HG03378 (cell line): ENCODE data around the gene FAM20A.

ENCODE experiments used
- ATAC-seq: cut with Tn5 transposase; IDR thresholded peaks from one replicate; pipeline ENCODE4 v1.9.1; 2021; ENCODE audit warnings: mild to moderate bottlenecking, moderate library complexity; ENCODE audit not compliant: unreplicated experiment

The FAM20A gene

DNA sequence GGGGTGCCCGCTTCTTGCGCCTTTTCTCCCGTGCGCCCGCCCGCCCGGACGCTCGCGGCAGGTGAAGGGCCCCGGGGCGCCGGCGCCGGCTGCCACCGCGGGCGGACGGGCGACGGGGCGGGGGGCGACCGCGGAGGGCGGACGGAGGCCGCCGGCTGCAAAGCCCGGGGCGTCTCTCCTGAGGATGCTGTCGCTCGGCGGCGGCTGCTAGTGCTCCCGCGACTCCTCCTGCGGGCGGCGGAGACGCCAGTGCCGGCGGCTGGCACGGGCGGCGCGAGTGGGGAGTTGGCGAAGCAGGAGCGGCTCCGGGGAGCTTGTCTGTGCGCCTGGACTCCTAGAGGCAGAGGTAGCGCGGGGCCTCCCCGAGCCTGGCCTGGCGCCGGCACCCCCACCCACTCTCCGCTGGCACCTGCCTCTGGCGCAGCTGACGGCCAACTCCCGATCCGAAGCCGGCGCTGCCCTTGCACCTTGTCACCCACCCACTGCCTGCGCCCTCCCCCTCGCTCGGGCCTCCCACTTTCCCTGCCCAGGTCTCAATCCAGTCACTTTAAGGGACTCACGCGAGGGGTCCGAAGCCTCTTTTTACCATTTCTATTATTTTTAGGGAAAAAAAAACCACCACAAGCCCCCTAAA, at the start of gene FAM20A:
TSS of gene FAM20A (minus strand) at position 437 of the 634 bp plus-strand sequence. CDS start 701 bp downstream, outside the sequence.
- no peak for ATAC-seq

DNA sequence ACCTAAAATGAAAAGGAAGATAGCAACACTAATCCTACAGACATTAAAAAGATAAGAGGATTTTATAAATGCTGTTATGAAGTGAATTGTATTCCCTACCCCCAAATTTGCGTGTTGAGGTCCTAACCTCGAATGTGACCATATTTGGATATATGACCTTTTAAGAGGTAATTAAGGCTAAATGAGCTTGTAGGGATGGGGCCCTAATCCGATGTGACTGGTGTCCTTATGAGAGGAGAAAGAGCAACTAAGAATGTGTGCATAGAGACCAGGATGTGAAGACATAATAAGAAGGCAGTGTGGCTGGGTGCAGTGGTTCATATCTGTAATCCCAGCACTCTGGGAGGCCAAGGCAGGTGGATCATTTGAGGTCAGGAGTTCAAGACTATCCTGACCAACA, 48.2 kb upstream of the FAM20A start:
- ATAC-seq, result no peak

DNA sequence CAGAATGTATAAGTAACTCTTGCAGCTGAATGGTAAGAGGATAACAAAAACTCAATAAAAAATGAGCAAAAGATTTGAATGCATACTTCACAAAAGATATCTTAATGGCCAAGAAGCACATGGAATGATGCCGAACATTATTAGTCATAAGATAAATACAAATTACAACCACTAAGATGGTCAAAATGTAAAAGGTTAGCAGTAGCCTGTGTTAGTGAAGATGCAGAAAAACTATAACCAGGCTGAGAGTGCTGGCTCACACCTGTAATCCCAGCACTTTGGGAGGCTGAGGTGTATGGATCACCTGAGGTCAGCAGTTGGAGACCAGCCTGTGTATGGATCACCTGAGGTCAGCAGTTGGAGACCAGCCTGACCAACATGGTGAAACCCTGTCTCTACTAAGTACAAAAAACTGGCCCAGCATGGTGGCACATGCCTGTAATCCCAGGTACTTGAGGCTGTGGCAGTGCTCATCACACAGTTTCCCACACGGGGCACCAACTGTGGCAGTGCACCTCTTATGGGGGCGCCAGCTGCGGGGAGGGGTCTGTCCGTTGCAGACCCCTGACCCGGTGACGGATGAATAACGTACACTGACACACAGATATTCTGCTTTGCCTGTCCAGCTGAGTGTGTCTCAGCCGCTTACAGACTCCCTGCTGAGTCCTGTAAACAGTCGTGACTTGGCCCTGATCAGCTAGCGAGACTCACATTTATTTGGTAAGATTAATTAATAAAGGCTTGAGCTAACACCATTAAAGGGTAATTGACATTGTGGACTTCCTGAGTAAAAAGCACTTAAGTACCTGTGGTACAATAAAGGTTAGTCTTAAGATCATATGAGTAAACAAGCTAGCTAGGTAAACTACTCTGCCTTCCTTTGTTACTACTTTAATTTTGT, 45.7 kb upstream of the FAM20A start:
- no peak for ATAC-seq

DNA sequence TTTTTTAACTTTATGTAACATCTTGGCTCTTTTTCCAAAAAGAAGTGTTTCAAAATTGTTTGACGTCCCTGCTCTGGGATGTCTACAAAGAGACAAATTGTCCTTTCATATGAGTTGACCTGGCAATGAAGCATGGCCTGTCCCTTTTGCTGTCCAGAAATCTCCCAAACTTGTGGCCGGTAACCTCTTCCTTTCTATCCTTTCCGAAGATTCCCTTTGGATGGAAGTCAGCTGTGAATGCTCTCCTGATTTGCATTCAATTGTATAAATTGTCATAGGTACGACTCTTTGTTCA, 40.9 kb upstream of the FAM20A start:
- no peak for ATAC-seq

DNA sequence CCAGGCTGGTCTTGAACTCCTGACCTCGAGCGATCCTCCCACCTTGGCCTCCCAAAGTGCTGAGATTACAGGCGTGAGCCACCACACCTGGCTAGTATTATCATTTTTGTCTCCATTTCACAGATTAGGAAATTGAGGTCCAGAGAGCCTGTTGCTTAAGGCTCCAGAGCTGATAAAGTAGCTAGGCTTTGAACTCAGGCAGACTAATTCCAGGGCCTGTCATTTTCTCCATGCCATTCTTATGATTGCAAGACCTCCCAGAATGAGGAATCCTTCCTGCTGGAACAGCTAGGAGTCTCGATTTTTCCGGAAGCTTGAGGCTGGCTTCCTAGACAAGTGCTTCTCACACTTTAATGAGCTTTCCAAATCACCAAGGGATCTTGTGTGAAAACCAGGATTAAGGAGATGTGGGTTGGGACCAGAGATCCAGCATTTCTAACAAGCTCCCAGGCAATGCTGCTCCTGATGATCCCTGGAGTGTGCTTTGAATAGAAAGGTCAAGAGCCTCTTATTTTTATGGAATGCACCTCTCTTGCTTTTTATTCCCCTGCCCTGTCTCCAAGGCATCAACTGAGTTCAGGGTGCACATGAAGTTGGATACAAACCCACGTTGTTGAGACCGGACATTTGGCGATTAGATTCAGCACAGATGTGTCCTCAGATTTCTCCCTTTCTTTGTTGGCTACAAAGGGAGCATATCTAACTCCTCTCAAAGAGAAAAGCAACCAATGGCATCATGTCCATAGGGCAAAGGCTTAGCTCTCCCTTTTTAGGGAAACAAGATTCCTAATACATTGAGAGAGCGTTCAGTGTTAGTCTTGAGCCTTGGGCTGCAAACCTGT, 40.3 kb upstream of the FAM20A start:
- ATAC-seq, result no peak

DNA sequence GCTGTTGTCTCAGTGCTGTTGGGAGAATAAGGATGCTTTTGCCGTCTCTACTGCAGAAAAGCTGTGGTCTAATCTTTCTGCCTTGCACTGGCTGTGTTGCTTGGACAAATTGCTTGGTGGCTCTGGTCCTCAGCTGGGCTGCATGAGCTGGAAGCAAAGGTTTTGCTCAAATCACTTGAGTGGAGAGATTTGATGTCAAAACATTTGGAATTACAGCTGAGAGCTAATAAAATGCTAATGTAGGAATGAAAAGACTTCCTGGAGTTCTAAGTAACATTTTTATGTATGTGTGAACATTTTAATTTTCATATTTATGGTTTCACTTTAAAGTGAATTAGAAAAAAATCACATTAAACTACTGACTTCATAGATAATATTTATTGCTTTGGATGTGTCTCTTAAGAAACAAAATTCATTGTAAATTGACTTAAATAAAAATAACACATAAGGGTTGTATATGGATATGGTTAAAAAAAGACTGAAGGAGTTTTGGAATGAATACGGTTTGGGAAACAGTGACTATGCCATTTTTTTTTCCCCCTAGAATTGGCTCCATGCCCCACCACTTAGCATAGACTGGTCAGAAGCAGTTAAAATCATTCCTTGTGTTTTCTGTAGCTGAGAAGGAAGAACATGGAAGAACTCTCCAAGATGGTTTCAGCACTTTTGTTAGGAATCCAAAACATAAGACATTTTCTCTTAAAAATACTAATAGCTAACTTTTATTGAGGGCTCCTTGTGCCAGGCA, 39.2 kb upstream of the FAM20A start:
- no peak for ATAC-seq

DNA sequence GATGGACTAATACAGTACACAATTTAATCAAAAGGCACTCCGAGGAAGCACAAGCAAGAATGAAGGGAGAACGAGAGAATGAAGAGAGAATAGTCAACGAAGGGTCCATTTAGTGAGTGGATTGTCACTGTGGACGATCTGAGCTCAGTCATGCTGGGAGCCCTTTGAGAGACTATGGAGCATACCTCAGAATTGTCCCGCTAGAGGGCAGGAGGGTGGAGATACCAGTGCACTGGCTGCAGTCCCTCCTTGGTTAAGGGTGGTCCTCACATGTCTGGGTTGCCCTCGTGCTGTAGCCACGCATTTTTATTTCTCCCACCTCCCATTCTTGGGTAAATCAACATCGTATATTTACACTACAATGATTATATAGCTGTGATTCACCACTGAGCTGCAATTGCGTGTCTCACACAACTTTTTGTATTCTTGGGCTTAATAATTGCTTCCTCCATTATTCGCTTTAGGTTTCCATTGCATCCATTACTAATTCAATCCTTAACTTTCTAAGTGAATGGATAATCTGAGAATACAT, 33.2 kb upstream of the FAM20A start:
- ATAC-seq, result no peak

DNA sequence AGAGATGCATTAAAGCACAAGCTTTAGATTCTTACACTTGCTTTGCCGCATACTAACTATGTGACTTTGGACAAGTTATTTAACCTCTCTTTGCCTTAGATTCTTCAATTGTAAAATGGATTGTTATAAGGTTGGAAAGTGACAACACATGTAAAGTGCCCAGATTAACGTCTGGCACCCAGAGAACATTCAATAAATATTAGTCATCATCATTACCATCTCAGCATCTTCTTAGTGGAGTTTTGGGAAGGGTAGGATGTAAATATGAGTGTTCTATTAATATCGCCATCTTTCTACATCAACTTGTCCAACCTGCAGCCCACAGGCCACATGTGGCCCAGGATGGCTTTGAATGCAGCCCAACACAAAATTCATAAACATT, 27.4 kb upstream of the FAM20A start:
- ATAC-seq, result no peak

DNA sequence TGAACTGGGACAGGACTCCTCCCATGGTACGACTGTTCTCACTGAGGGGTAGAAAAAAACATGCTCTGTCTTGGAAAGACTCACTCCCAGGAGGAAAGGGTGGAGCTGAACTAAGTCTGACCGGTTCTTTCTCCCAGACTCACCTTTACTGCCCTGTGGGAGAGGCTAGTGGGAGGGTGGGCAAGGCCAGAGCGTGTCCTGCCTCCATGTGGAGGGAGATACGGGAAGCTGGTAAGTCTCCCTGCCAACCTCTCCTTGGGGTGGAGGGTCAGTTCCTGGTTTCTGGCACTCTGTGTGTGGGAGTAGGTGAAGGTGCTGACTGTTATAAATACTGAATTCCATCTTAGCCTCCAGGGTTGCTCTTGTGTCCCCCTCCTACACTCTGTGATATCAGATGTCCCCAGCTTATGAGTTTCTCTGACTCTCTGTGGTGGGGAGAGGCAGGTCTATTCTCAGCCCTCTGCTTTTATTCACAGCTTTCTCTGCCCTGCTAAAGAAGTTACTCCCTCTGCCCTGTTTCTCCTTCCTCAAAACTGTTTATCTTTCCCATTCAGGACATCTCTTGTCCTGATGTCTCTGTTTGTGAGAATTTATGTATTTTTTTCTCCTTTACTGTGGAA, 26.9 kb upstream of the FAM20A start:
- ATAC-seq, result no peak

DNA sequence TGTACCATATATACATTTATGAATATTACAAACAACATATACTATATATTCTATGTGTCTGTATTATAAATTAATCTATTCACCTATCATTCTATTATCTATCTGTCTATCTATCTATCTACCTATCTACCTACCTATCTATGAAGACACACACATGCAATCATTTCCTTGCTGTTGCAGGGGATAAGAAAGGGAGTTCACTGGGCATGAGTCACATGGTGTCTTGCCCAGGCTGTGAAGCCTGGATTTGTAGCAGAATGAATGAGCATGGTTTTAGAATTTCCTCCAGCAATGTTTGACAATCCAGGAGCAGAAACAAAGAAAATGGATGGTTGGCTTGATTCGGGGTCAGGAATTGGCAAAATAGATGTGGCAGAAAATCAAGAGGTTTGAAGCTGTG, 23.2 kb upstream of the FAM20A start:
- no peak for ATAC-seq

DNA sequence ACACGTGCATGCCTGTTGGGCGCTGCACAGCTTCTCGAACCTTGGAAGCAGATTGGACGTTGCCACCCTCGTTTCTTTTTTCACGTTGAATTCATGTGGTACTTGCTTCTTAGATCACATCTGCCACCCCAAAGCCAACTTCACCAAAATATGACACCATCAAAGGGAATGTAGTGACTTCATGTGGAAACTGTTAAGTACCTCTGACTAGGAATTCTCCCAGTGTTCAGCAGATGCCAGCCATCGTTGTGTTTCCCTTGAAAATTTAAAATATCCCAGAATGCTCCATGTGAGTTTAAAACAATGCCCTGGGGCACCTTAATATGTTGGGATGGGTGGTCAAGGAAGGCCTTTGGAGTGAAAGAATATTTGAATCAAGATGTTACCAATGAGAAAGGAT, 22.6 kb upstream of the FAM20A start:
- no peak for ATAC-seq

DNA sequence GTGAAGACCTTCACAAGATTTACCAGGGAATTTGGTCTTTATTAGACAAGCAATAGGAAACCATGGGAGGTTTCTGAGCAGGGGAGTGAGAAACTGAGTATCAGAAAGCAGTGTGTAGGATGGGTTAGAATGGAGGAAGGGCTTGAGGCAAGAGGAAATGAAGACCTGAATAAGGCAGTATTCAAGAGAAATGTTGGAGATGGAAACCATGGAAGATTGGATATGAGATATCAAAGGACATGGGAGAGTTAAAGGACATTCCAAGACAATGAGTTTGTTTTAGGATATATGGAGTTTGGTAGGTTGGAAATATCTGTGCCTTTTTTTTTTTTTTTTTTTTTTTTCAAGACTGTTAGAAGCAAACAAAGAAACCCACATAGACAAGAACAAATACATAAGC, 21.3 kb upstream of the FAM20A start:
- no peak for ATAC-seq

DNA sequence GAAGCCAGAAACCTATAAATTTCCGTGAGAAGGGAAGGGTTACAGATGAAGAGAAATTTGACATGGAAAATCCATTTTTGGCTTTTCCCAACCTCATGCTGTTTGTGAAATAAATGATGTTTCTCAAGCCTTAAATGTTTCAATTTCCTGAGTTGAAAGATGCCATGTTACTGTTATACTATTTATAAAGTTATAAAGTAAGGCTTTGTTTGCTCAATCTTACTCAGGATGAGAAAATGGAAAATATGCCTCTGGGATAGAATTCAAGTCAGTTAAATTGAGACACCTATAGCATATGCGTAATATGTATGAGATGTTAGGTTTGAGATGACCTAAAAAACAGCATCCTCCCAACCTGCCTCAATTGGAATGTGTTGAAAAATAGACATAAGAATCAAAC, 19.9 kb upstream of the FAM20A start:
- no peak for ATAC-seq

DNA sequence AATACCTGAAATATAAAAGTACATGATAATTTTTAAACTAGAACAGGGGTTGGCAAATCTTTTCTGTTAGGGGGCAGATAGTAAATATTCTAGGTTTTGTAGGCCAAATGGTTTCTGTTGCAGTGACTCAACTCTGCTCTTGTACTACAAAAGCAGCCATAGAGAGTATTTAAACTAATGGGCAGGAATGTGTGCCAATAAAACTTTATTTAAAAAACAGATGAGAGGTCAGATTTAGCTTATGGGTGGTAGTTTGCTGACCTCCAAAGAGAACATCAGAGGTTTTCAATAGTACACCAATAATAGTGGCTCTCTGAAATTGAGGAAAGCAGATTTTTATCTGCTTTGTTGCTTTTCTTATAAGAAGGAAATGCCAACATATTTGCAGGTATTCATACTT, 15.2 kb upstream of the FAM20A start:
- no peak for ATAC-seq

DNA sequence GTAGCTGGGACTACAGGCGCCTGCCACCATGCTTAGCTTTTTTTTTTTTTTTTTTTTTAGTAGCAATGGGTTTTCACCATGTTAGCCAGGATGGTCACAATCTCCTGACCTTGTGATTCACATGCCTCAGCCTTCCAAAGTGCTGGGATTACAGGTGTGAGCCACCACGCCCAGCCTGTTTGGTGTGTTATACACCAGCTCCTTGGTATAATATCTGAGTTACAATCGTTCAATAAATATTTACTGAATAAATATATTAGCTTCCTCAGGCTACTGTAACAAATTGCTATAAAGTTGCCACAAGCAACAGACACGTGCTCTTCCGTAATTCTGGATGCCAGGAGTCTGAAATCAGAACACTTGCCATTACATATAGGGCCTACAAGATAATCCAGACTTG, 13.6 kb upstream of the FAM20A start:
- ATAC-seq, result no peak

DNA sequence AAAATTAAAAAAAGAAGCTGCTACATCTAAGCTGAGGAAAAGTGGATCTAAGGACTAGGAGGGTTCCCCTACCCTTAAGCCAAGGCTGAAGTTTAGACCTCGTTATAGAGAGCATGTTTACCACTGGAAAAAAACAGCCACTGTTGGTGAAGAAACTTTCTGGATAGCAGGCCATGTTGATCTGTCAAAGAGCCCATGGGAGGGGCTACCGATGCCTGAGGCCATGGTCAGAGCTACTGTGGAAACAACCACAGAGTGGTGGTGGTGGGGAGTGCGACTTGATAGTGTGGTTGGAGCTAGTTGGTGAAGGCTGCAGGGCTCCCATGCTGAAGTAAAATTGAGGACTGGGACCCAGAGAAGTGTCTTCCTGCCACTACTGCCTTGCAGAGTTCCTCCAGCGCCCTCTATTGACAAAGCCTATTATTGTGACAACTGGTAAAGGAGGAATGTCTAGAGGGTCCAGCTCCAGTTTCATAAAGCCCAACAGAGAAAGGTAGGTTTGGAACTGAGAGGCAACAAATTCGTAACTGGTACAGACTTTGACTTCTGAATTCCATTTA, 12.7 kb upstream of the FAM20A start:
- no peak for ATAC-seq

DNA sequence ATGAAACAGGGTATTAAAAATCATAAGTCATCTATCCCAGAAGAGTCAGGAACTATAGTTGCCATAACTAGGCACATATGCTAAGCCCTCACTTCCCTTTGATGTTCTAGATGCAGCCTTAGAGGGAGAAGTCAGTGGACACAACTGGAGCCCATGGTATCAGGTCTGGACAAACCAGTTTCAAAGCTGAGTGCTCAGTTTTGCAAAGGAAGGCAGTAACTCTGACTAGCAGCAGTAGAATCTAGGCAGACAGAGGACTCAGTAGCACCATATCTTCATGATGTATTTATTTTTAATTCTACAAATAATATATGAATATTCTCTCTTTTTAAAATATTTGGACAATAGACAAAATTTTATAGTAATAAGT, 11.7 kb upstream of the FAM20A start:
- ATAC-seq, result no peak

DNA sequence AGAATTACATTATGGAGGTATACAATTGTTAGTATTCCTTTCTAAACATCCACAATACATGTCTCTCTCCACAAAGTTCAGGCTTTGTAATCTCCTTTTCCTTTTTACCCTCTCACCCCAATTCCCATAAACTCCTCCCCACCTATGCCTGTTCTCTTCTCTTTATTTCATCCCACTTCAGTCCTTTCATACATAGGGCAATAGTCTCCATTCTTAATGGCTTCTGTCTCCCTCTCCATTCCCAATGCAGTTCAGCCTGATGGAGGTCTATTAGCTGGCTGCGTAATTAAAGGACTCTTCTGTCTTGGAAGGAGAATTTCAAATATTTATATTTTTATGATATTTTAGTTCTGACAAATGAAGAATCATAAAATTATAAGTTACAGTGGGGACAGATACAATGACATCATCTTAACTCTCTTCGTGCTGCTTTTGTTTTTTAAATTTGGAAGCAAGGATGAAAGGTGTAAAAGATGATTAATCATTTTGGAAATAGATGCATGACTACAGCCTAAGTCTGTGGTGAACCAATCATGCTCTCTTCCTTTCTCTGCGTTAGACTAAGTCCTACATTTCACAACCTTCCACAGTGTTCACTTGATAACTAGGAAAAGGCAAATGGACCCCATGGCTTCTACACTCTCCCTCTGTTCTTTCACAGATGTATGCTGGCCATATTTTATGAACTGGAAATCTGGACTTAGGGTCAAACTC, 11.2 kb upstream of the FAM20A start:
- ATAC-seq, result no peak

DNA sequence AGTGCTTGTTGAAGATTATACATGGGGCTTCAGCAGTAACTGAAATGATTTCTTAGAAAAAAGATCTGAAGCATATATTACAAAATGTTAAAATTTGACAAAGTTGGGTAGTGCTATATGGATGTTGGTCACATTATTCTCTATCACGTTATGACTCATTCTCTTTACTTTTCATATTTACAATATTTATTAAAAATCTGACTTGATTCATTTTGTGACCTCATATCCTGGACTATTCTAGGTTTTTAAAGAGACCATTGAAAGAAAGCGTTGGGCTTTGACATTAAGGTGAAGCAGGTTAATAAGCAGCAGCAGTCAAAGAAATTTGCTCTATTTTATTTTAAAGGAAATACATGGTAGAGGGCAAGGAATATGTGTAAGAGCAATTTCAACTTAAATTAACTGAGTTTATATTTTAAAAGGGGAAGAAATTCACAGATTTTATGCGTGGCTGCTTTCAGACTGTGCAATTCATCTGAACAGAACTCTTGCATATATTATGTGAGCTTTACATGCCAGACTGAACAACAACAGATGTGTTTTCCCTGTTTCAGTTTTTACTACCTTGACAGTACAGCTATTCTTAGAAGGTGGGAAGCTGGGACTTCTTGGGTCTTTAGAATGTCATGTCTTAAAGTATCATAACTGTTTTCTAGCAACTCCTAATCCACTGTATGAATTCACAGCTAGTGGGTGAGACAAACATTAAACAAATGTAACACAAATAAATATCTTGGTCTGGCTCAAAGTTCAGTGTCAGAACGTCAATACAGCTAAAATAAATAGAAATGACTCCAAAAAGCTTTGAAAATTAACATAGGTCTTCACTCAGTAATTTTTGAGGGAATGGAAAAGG, 10.4 kb upstream of the FAM20A start:
- no peak for ATAC-seq
